IPS-18c (cell line): Measurements from ENCODE around the gene PSG7.
"Not testable (repeated sequence)": the region's sequence is repeated elsewhere in the genome, so short reads cannot be mapped to it uniquely, and the experiment has no call there.

Experiments used
- H3K4me3 ChIP-seq: 2 replicates; pipeline ENCODE4 v1.7.0; 2013; ENCODE audit warnings: low read depth, mild to moderate bottlenecking, low read length, moderate library complexity; ENCODE audit not compliant: insufficient read depth
- H3K9me3 ChIP-seq: one replicate; pipeline ENCODE4 v1.6.1; 2013; ENCODE audit warnings: mild to moderate bottlenecking, low read length, moderate library complexity; ENCODE audit not compliant: control insufficient read depth, insufficient read depth

The PSG7 gene

DNA sequence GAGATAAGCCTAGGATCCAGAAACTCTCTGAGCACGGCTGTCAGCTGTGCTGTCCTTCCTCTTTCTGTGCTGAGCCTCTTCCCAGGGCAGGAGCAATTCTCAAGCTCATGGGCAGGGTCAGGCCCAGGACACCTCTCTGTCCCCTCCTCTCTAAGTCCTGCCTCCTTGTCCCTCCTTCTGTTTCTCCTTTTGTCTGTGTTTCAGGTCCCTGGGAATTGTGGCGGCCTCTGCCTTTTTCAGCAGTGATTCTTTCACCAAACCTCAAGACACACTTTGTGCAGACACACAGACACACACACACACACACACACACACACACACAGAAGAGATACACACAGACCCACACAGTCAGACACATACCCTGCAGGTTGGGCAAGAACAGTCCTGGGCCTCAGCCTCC lies 57.4 kb downstream of the PSG7 start, which contains the start of gene PSG1:
Gene PSG1, minus strand, starts transcription at position 101 of the 400 bp plus-strand sequence. CDS start 132 bp downstream, outside the sequence.
- Histone ChIP-seq H3K9me3 (no peaks in the 10 kb centered on the region), H3K4me3 (no peak within 1 kb of the TSS)

DNA sequence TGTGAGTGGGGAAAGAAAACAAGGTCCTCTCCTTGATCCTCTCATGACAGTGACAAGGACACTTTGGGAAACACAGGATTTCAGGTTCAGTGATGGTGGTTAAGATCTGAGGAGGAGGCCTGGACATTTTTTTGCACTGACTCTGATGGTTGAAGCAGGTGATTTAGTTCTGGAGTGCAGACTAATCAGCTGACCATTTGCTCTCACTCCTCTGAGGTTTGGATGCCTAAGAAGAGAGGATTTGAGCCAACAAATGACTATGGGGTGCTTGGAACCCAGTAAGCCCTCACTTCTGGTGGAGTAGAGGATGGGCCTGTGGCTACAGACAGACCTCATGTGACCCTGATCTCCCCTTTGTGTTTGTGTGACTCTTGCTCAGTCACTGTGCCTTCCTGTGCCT lies 60.4 kb downstream of the PSG7 start:
- not testable (repeated sequence) for H3K9me3 ChIP-seq, H3K4me3 ChIP-seq

DNA sequence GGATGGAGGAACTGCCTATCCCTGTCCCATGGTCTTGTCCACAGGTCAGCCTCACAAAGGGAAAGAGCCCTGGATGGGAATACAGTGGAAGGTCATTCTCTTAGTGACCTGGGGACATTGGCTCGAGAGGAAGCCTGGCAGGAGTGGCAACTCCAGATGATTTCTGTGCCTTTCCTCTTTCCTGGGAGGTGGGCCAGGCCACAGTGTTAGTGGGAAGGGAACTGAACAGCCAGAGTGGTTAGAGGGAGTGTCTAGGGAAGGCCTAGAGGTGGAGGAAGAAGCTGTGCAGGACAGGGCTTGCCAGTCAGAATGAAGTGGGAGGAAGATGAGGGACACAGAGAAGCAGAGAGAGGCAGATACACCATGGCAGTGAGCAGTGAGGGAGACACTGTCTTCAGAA lies 61.1 kb downstream of the PSG7 start:
- H3K4me3 ChIP-seq, H3K9me3 ChIP-seq: not testable (repeated sequence)

DNA sequence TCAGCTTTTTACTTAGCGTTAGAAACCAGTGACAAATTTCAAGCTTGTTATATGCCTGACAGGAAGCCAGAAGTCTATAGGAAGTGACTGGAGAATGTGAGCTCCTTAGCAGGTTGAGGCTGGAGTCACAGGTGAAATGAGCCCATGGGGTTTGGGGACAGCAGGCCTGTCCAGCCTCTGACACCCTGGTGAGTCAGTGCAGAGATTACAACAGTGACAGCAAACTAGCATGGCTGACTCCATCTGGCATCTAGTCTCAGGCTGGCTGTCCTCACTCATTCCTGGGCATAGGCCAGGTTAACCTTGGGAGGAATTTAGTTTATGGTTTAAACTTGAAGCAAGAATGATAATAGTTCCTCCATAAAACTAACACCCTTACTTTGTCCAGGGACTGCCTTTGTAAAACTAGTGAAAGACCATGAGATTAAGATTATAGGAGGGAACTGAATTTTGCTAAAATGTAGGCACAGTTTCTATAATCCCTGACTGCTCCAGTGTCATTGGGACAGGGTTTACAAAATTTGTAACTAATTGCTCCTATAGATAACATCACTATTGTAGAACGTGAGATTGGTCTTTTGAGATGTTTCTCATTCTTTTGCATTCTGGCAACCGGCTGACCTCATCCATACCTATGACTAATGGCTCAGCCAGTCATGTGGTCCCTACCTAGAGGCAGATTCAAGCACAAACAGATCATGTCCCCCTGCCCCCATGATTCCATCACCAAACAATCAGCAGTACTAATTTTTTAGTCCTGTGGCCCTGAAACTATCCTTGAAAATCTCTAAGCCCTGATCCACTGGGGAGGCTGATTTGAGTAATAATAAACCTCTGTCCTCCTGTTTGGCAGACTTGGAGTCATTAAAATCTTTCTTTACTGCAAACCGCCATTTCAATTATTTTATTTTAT lies 61.9 kb downstream of the PSG7 start:
- H3K4me3 ChIP-seq, H3K9me3 ChIP-seq: not testable (repeated sequence)

DNA sequence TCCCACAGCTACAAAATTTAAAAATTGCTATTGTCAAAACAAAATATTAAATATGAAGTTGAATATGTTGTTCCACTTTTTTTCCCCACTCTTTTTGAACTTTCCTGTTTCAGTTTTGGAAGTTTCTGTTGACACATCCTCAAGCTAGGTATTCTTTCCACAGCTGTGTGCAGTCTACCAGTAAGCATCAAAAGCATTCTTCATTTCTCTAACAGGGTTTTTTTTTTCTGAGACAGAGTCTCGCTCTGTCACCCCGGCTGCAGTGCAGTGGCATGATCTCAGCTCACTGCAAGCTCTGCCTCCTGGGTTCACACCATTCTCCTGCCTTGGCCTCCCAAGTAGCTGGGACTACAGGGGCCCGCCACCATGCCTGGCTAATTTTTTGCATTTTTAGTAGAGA lies 62.9 kb downstream of the PSG7 start:
- not testable (repeated sequence) for H3K4me3 ChIP-seq, H3K9me3 ChIP-seq
